Activated naive CD4-positive, alpha-beta T cell treated with anti-CD3 and anti-CD28 coated beads, Interleukin-2, amount 50 U/mL, for 24 hours (primary cell): ENCODE measurements around the gene AAK1.

Source experiments
- H3K27ac Mint-ChIP-seq: one replicate; pipeline ENCODE4 v1.8.0; 2021; ENCODE audit warnings: mild to moderate bottlenecking, mixed read lengths
- H3K27me3 Mint-ChIP-seq: one replicate; pipeline ENCODE4 v1.8.0; 2021; ENCODE audit warnings: mixed read lengths
- H3K36me3 Mint-ChIP-seq: one replicate; pipeline ENCODE4 v1.8.0; 2021; ENCODE audit warnings: mixed read lengths
- H3K4me1 Mint-ChIP-seq: one replicate; pipeline ENCODE4 v1.8.0; 2021; ENCODE audit warnings: mixed read lengths
- H3K4me3 Mint-ChIP-seq: one replicate; pipeline ENCODE4 v1.8.0; 2021; ENCODE audit warnings: mild to moderate bottlenecking, mixed read lengths
- H3K9me3 Mint-ChIP-seq: one replicate; pipeline ENCODE4 v1.8.0; 2021; ENCODE audit warnings: mixed read lengths

AAK1 gene

GRCh38 chr2:69474688-69475087 is 168.9 kb downstream of the AAK1 start:
- Mint-ChIP-seq H3K27me3 (no peaks in the 10 kb centered on the region), H3K4me3 (no peak overlapping the region), H3K9me3 (no peaks in the 10 kb centered on the region), H3K4me1 (peaks cover 40% of the 10 kb centered on the region), H3K36me3 (peaks cover 19% of the 10 kb centered on the region), H3K27ac (peak overlapping the region; percentile 5)

GRCh38 chr2:69471793-69472192 is 171.7 kb downstream of the AAK1 start:
- no peak overlapping the region for H3K4me3 Mint-ChIP-seq
- peaks cover 20% of the 10 kb centered on the region for H3K4me1 Mint-ChIP-seq
- no peaks in the 10 kb centered on the region for H3K9me3 Mint-ChIP-seq
- H3K27ac Mint-ChIP-seq = peak overlapping the region; percentile 87
- H3K36me3 Mint-ChIP-seq = peaks cover 14% of the 10 kb centered on the region
- no peaks in the 10 kb centered on the region for H3K27me3 Mint-ChIP-seq

- H3K36me3 Mint-ChIP-seq = peaks cover 18% of the 10 kb centered on the region
- H3K4me3 Mint-ChIP-seq = no peak overlapping the region
- H3K9me3 Mint-ChIP-seq = no peaks in the 10 kb centered on the region
- no peaks in the 10 kb centered on the region for H3K27me3 Mint-ChIP-seq
- peaks cover 14% of the 10 kb centered on the region for H3K4me1 Mint-ChIP-seq
- H3K27ac Mint-ChIP-seq = no peak overlapping the region
These were observed 172.6 kb downstream of the AAK1 start for GRCh38 chr2:69470911-69471310.

GRCh38 chr2:69469784-69470183 is 173.8 kb downstream of the AAK1 start:
- H3K4me3 Mint-ChIP-seq = no peak overlapping the region
- H3K9me3 Mint-ChIP-seq = no peaks in the 10 kb centered on the region
- no peaks in the 10 kb centered on the region for H3K27me3 Mint-ChIP-seq
- peak overlapping the region; percentile 56 for H3K27ac Mint-ChIP-seq
- peaks cover 4% of the 10 kb centered on the region for H3K4me1 Mint-ChIP-seq
- H3K36me3 Mint-ChIP-seq = peaks cover 12% of the 10 kb centered on the region

- Mint-ChIP-seq H3K36me3 (peaks cover 12% of the 10 kb centered on the region), H3K9me3 (no peaks in the 10 kb centered on the region), H3K4me1 (peaks cover 4% of the 10 kb centered on the region), H3K27ac (no peak overlapping the region), H3K27me3 (no peaks in the 10 kb centered on the region), H3K4me3 (no peak overlapping the region)
These were observed 174.2 kb downstream of the AAK1 start for GRCh38 chr2:69469375-69469774.

- Mint-ChIP-seq H3K36me3 (peaks cover 16% of the 10 kb centered on the region), H3K27ac (no peak overlapping the region), H3K9me3 (no peaks in the 10 kb centered on the region), H3K4me3 (no peak overlapping the region), H3K27me3 (no peaks in the 10 kb centered on the region), H3K4me1 (peaks cover 3% of the 10 kb centered on the region)
These were observed 176.8 kb downstream of the AAK1 start for GRCh38 chr2:69466728-69467127.

GRCh38 chr2:69465513-69466456 is 177.8 kb downstream of the AAK1 start:
- Mint-ChIP-seq H3K4me3 (no peak overlapping the region), H3K27me3 (no peaks in the 10 kb centered on the region), H3K4me1 (no peaks in the 10 kb centered on the region), H3K36me3 (peaks cover 16% of the 10 kb centered on the region), H3K9me3 (no peaks in the 10 kb centered on the region), H3K27ac (peak overlapping the region; percentile 57)

GRCh38 chr2:69464575-69464974 is 179.0 kb downstream of the AAK1 start:
- no peak overlapping the region for H3K4me3 Mint-ChIP-seq
- no peaks in the 10 kb centered on the region for H3K27me3 Mint-ChIP-seq
- H3K9me3 Mint-ChIP-seq = no peaks in the 10 kb centered on the region
- peaks cover 16% of the 10 kb centered on the region for H3K36me3 Mint-ChIP-seq
- H3K4me1 Mint-ChIP-seq = peaks cover 5% of the 10 kb centered on the region
- peak overlapping the region; percentile 30 for H3K27ac Mint-ChIP-seq

DNA sequence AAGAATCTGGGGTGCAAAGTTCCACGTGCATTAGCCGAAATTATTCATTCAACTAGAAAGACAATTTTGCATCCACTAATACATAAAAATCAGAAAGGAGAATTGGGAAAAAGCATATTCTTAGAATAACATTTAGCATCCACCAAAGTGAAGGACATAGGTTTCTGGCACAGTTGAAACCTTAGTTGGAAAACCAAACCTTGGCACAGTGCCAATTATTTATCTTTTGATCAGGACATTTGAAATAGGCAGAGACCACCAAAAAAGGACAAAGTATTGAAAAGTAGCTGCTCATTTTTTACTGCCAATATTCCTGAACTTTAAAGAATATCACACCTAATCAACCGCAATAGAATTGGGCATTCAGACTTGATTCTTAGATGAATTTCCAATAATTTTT is 180.8 kb downstream of the AAK1 start:
- peaks cover 10% of the 10 kb centered on the region for H3K4me1 Mint-ChIP-seq
- peak overlapping the region; percentile 8 for H3K27ac Mint-ChIP-seq
- peaks cover 18% of the 10 kb centered on the region for H3K36me3 Mint-ChIP-seq
- no peaks in the 10 kb centered on the region for H3K9me3 Mint-ChIP-seq
- no peak overlapping the region for H3K4me3 Mint-ChIP-seq
- H3K27me3 Mint-ChIP-seq = no peaks in the 10 kb centered on the region

DNA sequence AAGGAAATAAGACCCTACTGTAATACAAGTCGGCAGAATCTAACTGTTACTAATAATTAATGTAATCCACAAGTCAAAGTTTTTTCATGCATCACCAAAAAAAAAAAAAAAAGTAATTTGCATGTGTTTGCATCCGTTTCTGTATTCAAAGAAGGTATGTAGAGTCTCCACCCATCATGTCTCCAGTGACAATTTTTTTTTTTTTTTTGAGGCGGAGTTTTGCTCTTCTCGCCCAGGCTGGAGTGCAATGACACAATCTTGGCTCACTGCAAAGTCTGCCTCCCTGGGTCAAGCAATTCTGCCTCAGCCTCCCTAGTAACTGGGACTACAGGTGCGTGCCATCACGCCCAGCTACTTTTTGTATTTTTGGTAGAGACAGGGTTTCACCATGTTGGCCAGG is 182.1 kb downstream of the AAK1 start:
- Mint-ChIP-seq H3K9me3 (no peaks in the 10 kb centered on the region), H3K27me3 (no peaks in the 10 kb centered on the region), H3K36me3 (peaks cover 15% of the 10 kb centered on the region), H3K4me1 (peaks cover 12% of the 10 kb centered on the region), H3K27ac (no peak overlapping the region), H3K4me3 (no peak overlapping the region)

DNA sequence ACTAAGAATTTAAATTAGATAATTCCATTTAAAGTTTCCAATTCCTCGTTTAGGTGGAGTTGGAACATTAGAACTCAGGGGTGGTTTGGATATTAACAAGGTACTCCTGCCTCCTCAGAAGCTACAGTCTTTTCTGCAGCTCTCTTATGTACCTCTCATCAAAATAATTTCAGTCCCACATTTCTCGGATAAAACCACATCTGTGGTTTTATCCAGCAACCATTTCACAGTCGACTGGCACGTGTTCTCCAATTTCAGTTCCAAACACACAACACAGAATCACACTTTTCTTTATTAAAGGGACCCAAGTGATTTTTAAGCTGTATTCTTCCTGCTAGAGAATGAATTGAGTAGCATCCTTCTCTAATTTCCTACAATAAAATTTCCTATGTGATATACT is 183.6 kb downstream of the AAK1 start:
- H3K27ac Mint-ChIP-seq = peak overlapping the region; percentile 74
- H3K4me1 Mint-ChIP-seq = peaks cover 22% of the 10 kb centered on the region
- H3K4me3 Mint-ChIP-seq = no peak overlapping the region
- peaks cover 9% of the 10 kb centered on the region for H3K36me3 Mint-ChIP-seq
- H3K9me3 Mint-ChIP-seq = no peaks in the 10 kb centered on the region
- H3K27me3 Mint-ChIP-seq = no peaks in the 10 kb centered on the region

DNA sequence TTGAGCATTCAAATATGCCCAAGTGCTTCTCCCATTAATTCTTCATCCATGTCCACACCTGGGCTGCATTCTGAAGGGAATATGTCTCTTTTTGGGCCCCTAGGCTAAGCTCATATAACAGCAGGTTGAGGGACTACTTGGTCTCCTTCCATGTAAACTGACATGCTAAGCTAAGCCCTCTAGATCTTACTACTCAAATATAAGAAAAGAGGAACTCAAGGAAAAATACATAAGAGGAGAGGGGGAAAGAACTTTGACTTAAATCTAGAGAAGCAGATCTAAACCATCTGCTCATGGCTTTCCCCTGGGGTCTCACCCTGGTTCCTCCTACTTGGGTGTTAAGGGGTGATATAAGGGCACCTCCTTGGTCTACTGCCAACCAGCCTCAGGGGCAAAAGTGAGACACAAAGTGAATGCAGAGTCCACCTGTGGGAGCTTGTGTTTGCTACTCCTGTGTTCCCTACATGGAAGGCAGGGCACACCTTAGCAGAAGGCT is 186.5 kb downstream of the AAK1 start:
- H3K4me1 Mint-ChIP-seq = peaks cover 37% of the 10 kb centered on the region
- H3K9me3 Mint-ChIP-seq = no peaks in the 10 kb centered on the region
- peak overlapping the region; percentile 26 for H3K27ac Mint-ChIP-seq
- peaks cover 5% of the 10 kb centered on the region for H3K36me3 Mint-ChIP-seq
- no peak overlapping the region for H3K4me3 Mint-ChIP-seq
- H3K27me3 Mint-ChIP-seq = no peaks in the 10 kb centered on the region

GRCh38 chr2:69456154-69456553 is 187.4 kb downstream of the AAK1 start:
- Mint-ChIP-seq H3K27me3 (no peaks in the 10 kb centered on the region), H3K9me3 (no peaks in the 10 kb centered on the region), H3K4me1 (peaks cover 37% of the 10 kb centered on the region), H3K36me3 (peaks cover 5% of the 10 kb centered on the region), H3K4me3 (no peak overlapping the region), H3K27ac (no peak overlapping the region)

DNA sequence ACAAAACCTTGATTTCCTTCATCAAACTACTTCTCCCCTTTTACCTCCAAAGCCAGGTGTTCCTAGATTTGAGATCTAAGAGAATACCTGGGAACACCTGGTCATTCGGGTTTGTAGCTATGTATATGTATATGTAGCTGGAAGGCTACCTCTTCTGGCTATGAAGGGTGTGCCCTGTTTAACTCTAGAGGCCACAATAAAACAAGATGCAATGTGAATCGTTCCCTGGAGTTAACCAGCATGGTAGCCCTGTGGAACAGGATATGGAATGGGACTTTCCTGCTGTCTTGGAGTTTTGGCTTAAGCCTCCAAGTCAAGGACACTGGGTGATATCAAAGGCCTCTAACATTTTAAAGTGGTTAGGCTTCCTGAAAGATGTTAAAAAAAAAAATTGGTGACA is 188.6 kb downstream of the AAK1 start:
- Mint-ChIP-seq H3K4me1 (peaks cover 35% of the 10 kb centered on the region), H3K27ac (no peak overlapping the region), H3K27me3 (no peaks in the 10 kb centered on the region), H3K9me3 (no peaks in the 10 kb centered on the region), H3K4me3 (no peak overlapping the region), H3K36me3 (peaks cover 4% of the 10 kb centered on the region)

DNA sequence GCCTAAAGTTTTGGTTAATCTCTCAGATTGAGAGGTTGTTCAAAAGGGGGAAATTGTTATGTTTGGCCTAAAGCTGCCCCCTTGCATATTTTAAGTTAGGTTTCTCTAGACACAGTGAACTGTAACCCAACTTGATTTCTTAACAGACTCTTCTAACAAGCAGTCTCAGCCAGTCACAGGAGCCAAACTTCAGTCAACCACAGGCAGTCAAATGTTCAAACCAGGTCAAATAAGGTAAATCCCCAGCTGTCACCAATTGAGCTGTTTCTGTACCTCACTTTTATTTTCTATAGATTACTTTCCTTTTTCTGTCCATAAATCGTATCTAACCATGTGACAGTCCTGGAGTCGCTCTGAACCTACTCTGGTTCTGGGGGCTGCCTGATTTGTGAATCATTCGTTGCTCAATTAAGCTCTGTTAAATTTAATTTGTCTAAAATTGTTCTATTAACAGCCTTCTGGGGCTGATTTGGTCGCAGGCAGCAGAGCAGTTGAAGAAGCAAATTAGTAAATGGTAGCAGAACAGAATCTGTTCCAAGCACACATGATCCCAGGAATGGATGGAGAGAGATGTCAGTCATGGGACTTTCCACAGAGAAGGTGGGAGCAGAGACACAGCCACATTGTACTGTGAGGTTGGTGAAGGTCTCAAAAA is 189.9 kb downstream of the AAK1 start:
- Mint-ChIP-seq H3K36me3 (no peaks in the 10 kb centered on the region), H3K27ac (peak overlapping the region; percentile 48), H3K4me3 (no peak overlapping the region), H3K27me3 (no peaks in the 10 kb centered on the region), H3K9me3 (no peaks in the 10 kb centered on the region), H3K4me1 (peaks cover 32% of the 10 kb centered on the region)

DNA sequence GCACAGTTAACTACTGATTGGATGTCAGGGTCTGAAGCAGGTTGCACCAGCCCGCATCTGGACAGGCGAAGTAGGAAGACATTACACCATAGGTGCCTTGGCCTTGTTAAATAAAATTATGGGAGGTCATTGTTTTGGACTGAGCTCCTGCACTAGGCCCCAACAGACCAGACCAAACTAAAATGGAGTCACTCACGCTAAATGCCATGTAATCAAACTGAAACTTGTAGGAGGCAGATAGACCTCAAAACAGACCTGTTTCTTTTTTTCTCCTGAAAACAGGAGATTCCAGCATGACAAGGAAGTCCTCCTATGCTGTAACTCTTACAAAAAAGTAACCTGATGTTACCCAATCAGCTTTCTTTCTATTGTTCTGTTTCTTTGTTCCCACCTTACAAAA is 190.9 kb downstream of the AAK1 start:
- Mint-ChIP-seq H3K36me3 (peaks cover 2% of the 10 kb centered on the region), H3K27ac (no peak overlapping the region), H3K9me3 (no peaks in the 10 kb centered on the region), H3K4me3 (no peak overlapping the region), H3K27me3 (no peaks in the 10 kb centered on the region), H3K4me1 (peaks cover 27% of the 10 kb centered on the region)
